GM11168 (cell line): ENCODE measurements around the gene SLC2A5.

Experiments
- in situ Hi-C: fragments of 300-500 bp; cut with MboI; formaldehyde crosslinking; loops from one replicate; pipeline ENCODE4 v1.12.0; 2022; ENCODE audit warnings: low sequenced_read_pairs; ENCODE audit not compliant: unreplicated experiment

SLC2A5 gene

DNA sequence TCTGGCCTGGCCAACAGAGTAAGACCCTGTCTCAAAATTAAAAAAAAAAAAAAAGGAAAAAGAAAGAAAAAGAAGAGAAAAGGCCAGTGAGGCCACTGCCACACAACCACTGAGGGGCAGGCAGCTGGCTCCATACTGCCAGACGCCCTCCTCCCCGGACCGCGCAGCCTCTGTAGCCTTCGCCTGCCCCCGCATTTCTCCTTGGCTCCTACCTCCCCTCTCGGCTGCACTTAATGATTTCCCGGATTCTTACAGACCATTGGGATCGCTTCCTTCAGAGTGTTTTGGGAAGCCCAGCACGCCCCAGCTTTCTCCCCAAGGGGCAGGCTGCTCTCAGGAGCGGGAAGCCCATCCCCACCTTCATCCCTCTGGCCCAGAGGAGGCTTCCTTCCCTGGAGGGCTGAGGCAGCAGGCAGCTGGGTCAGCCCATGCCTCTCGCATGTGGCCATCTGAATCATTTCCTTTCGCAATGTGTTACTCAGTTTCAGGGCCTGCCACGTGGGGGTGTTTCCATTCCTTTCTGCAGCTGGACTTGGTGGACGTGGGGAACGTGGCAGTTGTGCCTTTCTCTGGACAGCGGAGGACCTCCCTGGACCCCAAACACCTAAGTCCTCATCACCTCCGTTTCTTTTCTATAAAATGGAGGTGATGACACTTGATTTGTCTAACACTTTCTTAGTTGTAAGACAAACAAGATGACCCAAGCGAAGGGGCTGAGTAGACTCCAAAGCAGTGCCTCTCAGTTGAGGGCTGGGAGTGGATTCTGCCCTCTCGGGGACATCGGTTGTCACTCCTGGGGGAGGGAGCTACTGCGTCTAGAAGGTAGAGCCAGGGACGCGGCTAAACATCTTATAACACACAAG is 2.3 kb downstream of the SLC2A5 start:
- in situ Hi-C loops = loop anchor here (10.0 kb wide), 1 partner anchor 1108 kb away; no protein-coding TSS in a partner anchor

- in situ Hi-C loops = loop anchor here (10.0 kb wide), 1 partner anchor 1110 kb away; no protein-coding TSS in a partner anchor
Observed at GRCh38 chr1:9065213-9065751, 4.2 kb downstream of the SLC2A5 start.

DNA sequence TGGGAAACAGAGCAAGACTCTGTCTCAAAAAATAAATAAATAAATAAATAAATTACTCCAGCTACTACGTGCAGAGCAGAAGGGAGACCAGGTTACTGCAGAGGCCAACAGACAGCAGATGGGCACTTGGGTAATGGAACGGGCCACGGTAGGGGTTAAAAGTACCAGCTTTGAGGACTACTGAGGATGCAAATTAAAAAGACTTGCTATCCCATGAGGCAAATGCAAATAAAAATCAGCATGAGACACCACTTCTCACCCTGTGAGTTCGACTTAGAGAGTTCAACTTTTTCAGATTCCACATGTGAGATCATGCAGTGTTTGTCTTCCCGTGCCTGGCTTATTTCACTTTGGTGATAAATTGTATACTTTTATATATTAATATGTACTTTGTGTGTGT is 6.6 kb downstream of the SLC2A5 start:
- in situ Hi-C loops = loop anchor here (10.0 kb wide), 1 partner anchor 1112 kb away; no protein-coding TSS in a partner anchor

DNA sequence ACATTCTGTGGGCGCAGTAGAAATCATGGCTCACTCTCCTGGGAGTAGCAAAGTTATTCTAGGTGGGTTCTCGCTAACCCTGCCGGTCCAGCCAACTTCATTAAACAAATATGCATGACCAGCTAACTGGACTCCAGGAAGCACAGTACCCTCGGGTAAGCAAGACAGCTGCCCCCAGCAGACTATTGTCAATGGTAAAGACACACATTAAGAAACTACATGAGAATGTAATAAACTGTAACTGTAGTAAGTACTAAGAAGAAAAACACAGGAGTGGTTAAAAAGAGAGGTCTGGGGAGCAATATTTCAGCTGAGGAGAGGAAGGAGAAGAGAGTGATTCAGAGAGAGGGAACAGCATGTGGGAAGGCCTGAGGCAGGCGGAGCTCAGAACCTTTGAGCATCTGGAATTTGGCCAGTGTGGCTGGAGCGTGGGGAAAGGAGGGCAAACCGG is 7.4 kb downstream of the SLC2A5 start:
- in situ Hi-C loops = loop anchor here (10.0 kb wide), 1 partner anchor 1113 kb away; no protein-coding TSS in a partner anchor

- in situ Hi-C loops = loop anchor here (10.0 kb wide), 1 partner anchor 1113 kb away; no protein-coding TSS in a partner anchor
Observed at GRCh38 chr1:9061252-9061960, 8.0 kb downstream of the SLC2A5 start.

DNA sequence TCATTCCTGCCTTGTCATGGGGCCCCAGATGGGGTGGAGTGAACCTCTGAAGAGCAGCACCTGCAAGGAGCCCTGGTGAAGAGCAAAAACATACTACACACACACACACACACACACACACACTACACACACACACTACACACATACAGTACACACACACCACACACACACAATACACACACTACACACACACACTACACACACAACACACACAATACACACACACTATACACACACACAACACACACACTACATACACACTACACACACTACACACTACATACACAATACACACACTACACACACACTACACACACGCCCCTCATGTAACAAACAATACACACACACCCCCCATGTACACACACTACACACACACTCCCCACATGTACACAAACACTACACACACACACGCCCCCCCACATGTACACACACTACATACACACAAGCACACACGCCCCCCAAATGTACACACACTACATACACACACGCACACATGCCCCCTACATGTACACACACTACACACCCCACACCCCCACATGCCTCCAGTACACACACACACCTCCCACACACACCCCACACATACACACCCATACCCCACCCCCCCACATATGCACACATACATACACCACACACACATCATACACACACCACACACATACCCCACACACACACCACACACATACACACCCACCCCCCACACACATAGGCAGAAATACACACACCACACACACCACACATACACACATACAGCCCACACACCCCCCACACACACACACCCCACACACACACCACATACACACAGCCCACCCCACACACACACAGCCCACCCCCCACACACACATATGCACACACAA is 9.3 kb downstream of the SLC2A5 start:
- in situ Hi-C loops = loop anchor here (10.0 kb wide), 1 partner anchor 1115 kb away; no protein-coding TSS in a partner anchor

- in situ Hi-C loops = no loop called here
Observed at GRCh38 chr1:9058465-9058864, 11.0 kb downstream of the SLC2A5 start.

DNA sequence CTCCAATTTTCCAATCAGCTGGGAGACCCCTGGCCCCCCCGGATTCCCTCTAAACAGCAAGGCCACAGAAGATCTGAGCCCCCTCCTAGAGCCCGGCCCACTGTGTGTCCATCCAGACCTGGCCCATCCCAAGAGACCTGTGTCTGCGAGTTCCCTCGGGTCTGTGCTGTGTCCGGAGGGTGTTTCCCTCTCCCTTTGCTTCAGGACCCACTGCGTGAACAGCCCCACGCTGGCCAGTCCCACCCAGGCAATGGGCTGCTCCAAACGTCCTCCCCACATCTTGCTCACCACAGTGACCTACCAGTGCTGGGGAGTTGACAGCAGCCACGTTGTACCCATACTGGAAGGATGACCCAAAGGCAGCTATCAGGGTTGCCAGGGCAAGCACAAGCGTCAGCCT is 11.6 kb downstream of the SLC2A5 start:
- in situ Hi-C loops = no loop called here

DNA sequence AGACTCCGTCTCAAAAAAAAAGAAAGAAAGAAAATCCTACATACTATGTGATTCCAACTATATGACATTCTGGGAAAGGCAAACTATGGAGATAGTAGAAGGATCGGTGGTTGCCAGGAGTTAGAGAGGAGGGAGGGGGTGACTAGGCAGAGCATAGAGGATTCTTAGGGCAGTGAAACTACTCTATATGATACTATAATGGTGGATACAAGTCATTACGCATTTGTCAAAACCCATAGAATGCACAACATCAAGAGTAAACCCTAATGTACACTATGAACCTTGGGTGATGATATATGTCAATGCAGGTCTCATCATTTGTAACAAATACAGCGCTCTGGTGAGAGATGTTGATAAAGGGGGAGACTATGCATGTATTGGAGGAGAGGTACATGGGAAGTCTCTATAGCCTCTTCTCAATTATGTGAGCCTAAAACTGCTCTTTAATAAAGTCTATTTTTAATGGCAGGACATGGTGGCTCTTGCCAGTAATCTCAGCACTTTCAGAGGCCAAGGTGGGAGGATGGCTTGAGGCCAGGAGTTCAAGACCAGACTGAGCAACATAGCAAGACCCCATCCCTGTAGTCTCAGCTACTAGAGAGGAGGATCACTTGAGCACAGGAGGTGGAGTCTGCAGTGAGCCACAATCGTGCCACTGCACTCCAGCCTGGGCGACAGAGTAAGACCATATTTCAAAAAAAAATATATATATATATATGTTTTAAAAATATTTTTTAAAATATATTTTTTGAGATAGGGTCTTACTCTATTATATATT is 17.0 kb downstream of the SLC2A5 start:
- in situ Hi-C loops = no loop called here

GRCh38 chr1:9051379-9051778 is 18.1 kb downstream of the SLC2A5 start:
- in situ Hi-C loops = no loop called here

- in situ Hi-C loops = no loop called here
Observed at GRCh38 chr1:9050803-9051202, 18.6 kb downstream of the SLC2A5 start.

GRCh38 chr1:9048551-9048950 is 20.9 kb downstream of the SLC2A5 start:
- in situ Hi-C loops = no loop called here

DNA sequence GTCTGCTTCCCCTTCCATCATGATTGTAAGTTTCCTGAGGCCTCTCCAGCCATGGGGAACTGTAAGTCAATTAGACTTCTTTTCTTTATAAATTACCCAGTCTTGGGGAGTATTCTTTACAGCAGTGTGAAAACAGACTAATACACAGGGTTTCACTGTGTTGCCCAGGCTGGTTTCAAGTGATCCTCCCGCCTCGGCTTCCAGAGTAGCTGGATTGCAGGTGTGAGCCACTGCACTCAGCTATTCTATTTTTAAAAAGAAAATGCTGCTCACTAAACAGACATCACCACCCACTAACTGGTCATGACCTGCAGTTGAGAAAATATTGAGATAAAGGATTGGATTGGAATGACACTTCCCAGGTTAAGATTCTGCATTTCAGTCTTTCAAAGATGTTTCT is 22.4 kb downstream of the SLC2A5 start:
- in situ Hi-C loops = no loop called here

- in situ Hi-C loops = no loop called here
Observed at GRCh38 chr1:9045861-9046510, 23.4 kb downstream of the SLC2A5 start.

- in situ Hi-C loops = no loop called here
Observed at GRCh38 chr1:9044236-9044635, 25.2 kb downstream of the SLC2A5 start.

DNA sequence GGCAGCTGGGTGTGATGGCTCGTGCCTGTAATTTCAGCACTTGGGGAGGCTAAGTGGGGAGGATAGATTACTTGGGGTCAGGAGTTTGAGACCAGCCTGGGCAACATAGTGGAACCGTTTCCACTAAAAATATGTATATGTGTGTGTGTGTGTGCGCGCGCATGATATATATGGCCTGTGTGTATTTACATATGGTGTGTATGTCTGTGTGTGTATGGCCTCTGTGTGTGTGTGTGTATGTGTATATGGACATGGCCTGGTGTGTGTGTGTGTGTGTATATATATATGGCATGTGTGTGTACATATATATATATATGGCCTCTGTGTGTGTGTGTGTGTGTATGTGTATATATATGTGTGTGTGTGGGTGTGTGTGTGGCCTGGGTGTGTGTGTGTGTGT is 27.2 kb downstream of the SLC2A5 start:
- in situ Hi-C loops = no loop called here

DNA sequence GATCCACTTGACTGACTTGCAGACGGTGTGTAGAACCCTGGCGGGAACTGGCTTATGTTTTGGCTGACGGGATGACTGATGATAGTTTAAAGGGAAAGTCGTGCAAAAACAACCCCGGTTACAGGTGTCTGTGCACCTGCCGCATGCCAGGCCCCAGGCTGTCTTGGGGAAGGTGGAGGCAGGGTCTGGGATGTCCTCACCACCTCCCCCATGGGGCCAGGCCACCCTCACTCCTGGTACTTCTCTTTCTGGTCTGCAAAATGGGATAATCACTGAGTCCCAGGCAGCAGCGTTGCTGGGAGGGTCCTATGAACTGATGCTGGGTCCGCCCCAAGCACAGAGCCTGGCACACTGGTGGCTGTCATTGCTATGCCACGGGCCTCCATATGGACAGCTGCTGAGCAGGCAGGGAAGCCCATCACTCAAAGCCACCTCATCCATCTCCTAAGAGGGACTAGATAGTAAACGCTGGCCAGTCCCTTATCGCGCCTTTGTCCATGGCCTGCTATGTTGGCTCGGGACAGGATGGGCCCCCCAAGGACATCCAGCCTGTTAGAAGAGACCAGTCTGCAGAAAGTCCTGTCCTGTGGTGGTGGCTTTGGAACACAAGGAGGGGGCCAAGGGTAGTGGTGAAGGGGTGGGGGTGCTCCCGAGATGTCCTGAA is 28.2 kb downstream of the SLC2A5 start:
- in situ Hi-C loops = no loop called here

GRCh38 chr1:9040659-9041030 is 28.8 kb downstream of the SLC2A5 start:
- in situ Hi-C loops = no loop called here
